ENCODE measurements around the gene UBALD2.
"Not testable (repeated sequence)": the region's sequence is repeated elsewhere in the genome, so short reads cannot be mapped to it uniquely, and the experiment has no call there.

Gene UBALD2

DNA sequence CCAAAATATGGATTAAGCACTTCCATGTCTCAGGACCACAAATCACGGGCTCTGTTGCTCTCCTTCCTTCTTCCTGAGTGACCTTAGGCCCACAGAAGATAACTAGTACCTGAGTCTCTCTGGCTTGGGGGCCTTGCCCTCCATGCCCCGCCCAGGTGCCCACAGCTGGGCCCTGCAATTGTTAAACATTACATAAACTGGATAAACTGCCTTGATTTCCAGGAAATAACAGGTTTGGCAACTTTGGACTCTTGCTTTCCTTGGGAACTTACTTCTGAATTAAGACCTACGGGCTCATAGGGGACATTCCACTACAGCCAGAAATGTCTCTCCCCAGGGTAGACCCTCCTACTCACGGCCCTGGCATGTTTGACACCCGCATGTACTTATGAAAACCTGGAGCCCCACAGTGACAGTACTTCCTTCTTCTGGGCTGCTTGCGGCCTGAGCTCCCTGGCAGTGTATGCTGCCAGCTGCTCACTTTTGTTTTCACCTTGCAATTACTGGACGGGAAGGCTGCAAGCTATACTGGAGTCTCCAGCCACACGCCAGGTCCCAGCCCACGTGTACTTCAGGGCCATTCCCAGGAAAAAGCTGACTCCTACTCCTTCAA lies 2.3 kb upstream of the UBALD2 start:
- peak overlapping the region; percentile 38 for H3K4me3 Mint-ChIP-seq
- H3K4me1 Mint-ChIP-seq: peaks cover 40% of the 10 kb centered on the region
- DNase-seq (ENCODE audit: low spot score in 2 of 2): no peak
- H3K36me3 Mint-ChIP-seq (ENCODE audit: insufficient read depth): peaks cover 22% of the 10 kb centered on the region
- ATAC-seq (replicated peaks; ENCODE audit: extremely low read depth, poor library complexity, severe bottlenecking): no peak
- H3K9me3 Mint-ChIP-seq: no peaks in the 10 kb centered on the region
- no peaks in the 10 kb centered on the region for H3K27me3 Mint-ChIP-seq
- peak overlapping the region; percentile 5 for H3K27ac Mint-ChIP-seq (ENCODE audit: low read depth)

DNA sequence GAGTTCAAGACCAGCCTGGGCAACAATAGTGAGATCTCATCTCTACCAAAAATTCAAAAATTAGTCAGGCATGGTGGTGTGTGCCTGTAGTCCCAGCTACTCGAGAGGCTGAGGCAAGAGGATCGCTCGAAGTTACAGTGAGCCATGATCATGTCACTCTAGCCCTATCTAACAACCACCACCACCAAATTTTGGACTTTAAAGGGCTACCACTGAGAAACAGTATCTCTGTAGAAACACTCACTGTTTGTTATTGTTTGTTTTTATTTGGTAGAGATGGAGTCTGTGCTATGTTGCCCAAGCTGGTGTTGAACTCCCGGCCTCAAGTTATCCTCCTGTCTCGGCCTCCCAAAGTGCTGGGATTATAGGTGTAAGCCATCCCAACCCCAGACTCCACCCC lies 1.3 kb upstream of the UBALD2 start:
- peaks cover 48% of the 10 kb centered on the region for H3K4me1 Mint-ChIP-seq
- H3K36me3 Mint-ChIP-seq (ENCODE audit: insufficient read depth): peaks cover 28% of the 10 kb centered on the region
- H3K9me3 Mint-ChIP-seq: no peaks in the 10 kb centered on the region
- H3K4me3 Mint-ChIP-seq: no peak overlapping the region
- no peak for DNase-seq (ENCODE audit: low spot score in 2 of 2)
- H3K27ac Mint-ChIP-seq (ENCODE audit: low read depth): peak overlapping the region; percentile 91
- ATAC-seq (replicated peaks; ENCODE audit: extremely low read depth, poor library complexity, severe bottlenecking): no peak
- no peaks in the 10 kb centered on the region for H3K27me3 Mint-ChIP-seq

DNA sequence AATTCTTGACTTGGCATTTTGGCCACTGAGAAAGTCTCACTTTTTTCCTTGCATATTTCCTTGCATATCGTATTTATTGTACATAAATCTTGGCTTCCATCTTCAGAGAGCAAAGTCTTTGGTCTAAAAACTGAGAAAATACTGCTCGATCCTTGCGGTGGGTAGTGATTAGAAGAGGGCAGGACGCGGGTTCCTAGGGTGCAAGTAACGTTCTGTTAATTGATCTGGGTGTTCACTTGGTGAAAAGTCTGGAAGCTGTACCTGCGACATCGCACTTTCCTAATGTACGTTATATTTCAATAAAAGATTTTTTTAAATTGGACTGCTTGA lies 758 bp upstream of the UBALD2 start:
- no peak for DNase-seq (ENCODE audit: low spot score in 2 of 2)
- H3K4me3 Mint-ChIP-seq: peak overlapping the region; percentile 90
- no peaks in the 10 kb centered on the region for H3K9me3 Mint-ChIP-seq
- peaks cover 52% of the 10 kb centered on the region for H3K4me1 Mint-ChIP-seq
- ATAC-seq (replicated peaks; ENCODE audit: extremely low read depth, poor library complexity, severe bottlenecking): peak; percentile 0
- peaks cover 33% of the 10 kb centered on the region for H3K36me3 Mint-ChIP-seq (ENCODE audit: insufficient read depth)
- no peaks in the 10 kb centered on the region for H3K27me3 Mint-ChIP-seq
- peak overlapping the region; percentile 91 for H3K27ac Mint-ChIP-seq (ENCODE audit: low read depth)

DNA sequence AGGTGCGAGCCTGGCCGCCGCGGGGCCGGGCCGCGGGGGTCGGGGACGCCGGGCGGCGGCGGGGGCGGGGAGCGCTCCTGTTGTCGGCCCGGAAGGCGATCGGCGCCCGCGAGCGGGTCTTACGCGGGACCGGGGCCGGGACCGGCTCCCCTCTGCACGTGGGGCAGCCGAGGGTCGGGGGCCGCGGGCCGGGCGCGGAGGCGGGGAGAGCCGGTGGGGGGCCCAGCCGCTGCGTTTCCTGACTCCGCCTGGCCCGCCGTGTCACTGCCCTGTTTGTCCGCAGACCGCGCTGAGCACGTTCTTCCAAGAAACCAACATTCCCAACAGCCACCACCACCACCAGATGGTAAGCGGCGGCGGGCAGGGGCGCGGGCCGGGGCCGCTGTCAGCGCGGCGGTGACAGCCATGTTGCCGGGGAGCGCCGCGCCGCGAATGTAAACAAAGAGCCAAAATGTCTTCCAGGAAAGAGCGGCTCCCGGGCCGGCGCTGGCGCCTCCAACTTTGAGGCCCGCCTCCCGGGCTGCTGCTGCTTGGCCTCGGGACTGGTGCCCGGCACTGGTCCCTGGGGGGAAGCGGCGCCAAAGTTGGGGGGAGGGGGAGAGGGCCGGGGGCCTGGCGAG lies 586 bp downstream of the UBALD2 start:
- H3K36me3 Mint-ChIP-seq (ENCODE audit: insufficient read depth): peaks cover 39% of the 10 kb centered on the region
- H3K9me3 Mint-ChIP-seq: no peaks in the 10 kb centered on the region
- no peaks in the 10 kb centered on the region for H3K27me3 Mint-ChIP-seq
- H3K4me3 Mint-ChIP-seq: peak overlapping the region; percentile 90
- ATAC-seq (replicated peaks; ENCODE audit: extremely low read depth, poor library complexity, severe bottlenecking) (no peak), DNase-seq (ENCODE audit: low spot score in 2 of 2) (peak in 1 of 2 donors; percentile 52)
- H3K27ac Mint-ChIP-seq (ENCODE audit: low read depth): peak overlapping the region; percentile 92
- H3K4me1 Mint-ChIP-seq: peaks cover 60% of the 10 kb centered on the region

DNA sequence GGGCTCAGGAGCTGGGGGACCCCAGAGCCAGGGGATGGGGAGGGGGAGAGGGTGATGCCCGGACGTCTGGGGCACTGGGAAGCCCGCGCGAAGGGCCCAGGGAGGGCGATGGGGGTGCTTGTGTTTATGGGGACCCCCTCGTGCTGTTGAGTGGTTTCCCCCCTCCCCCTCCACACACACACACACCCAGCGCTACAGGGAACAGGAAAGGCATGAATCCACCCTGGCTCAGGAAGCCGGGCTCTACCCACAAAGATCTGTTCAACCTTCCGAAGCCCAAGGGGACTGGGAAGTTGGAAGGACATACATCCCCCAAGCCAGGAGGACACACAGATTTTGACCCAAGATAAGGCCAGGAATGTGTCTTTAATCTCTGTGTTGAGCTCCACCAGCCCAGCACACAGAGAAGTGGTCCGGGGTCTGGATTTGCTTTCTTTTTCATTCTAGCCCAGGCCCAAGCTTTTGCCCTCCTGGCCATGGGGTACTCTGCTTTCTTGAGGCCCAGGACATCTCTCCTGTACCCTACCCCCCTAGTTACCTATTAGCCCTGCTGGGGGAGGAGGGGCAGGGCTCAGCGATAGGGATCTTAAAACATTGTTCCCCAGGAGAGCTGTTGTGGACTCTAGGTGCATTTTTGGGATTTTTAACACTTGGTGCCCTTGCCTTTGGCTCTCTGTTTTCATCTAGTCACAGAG lies 1.2 kb downstream of the UBALD2 start:
- ATAC-seq (replicated peaks; ENCODE audit: extremely low read depth, poor library complexity, severe bottlenecking): no peak
- no peaks in the 10 kb centered on the region for H3K9me3 Mint-ChIP-seq
- peak overlapping the region; percentile 90 for H3K4me3 Mint-ChIP-seq
- DNase-seq (ENCODE audit: low spot score in 2 of 2): no peak
- H3K4me1 Mint-ChIP-seq: peaks cover 62% of the 10 kb centered on the region
- H3K27me3 Mint-ChIP-seq: no peaks in the 10 kb centered on the region
- peak overlapping the region; percentile 92 for H3K27ac Mint-ChIP-seq (ENCODE audit: low read depth)
- H3K36me3 Mint-ChIP-seq (ENCODE audit: insufficient read depth): peaks cover 43% of the 10 kb centered on the region

DNA sequence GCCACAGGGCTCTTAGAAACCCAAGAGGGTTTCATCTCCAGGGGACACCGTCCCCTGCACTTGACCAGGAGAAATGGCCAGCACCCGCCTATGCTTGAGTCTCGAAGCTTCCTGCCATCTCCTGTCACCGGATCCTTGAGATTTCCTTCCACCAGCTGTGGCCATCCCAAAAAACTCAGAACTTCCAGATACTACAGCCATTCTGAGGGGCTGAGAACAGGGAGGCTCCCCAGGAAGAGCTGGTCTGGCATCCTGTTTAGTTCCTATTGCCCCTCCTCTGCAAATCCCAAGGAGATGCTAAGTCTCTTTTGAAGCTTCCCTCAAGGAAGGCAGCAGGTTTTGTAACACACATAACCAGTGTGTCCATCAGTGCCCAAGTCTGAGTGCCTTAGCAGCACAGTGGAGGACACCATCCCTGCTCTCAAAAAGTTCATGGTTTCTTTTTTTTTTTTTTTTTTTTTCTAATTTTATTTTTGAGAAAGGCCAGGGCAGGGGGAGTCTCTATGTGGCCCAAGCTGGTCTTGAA lies 2.0 kb downstream of the UBALD2 start:
- H3K4me1 Mint-ChIP-seq: peaks cover 64% of the 10 kb centered on the region
- DNase-seq (ENCODE audit: low spot score in 2 of 2): no peak
- peak overlapping the region; percentile 92 for H3K27ac Mint-ChIP-seq (ENCODE audit: low read depth)
- peak overlapping the region; percentile 90 for H3K4me3 Mint-ChIP-seq
- peaks cover 50% of the 10 kb centered on the region for H3K36me3 Mint-ChIP-seq (ENCODE audit: insufficient read depth)
- no peaks in the 10 kb centered on the region for H3K27me3 Mint-ChIP-seq
- no peak for ATAC-seq (replicated peaks; ENCODE audit: extremely low read depth, poor library complexity, severe bottlenecking)
- H3K9me3 Mint-ChIP-seq: no peaks in the 10 kb centered on the region

DNA sequence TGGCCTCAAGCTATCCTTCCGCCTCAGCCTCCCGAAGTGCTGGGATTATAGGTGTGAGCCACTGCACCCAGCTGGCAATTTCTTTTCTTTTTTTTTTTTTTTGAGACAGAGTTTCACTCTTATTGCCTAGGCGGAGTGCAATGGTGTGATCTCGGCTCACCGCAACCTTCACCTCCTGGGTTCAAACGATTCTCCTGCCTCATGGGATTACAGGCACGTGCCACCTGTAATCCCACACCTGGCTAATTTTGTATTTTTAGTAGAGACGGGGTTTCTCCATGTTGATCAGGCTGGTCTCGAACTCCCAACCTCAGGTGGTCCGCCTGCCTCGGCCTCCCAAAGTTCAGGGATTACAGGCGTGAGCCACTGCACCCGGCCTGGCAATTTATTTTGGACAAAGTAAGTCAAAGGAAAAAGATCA lies 2.4 kb downstream of the UBALD2 start:
- Mint-ChIP-seq H3K27ac (ENCODE audit: low read depth) (peak overlapping the region; percentile 92), H3K4me1 (peaks cover 66% of the 10 kb centered on the region), H3K4me3 (peak overlapping the region; percentile 90), H3K36me3 (ENCODE audit: insufficient read depth) (peaks cover 53% of the 10 kb centered on the region)
- DNase-seq (ENCODE audit: low spot score in 2 of 2); H3K9me3 Mint-ChIP-seq; H3K27me3 Mint-ChIP-seq; ATAC-seq (replicated peaks; ENCODE audit: extremely low read depth, poor library complexity, severe bottlenecking): not testable (repeated sequence)

DNA sequence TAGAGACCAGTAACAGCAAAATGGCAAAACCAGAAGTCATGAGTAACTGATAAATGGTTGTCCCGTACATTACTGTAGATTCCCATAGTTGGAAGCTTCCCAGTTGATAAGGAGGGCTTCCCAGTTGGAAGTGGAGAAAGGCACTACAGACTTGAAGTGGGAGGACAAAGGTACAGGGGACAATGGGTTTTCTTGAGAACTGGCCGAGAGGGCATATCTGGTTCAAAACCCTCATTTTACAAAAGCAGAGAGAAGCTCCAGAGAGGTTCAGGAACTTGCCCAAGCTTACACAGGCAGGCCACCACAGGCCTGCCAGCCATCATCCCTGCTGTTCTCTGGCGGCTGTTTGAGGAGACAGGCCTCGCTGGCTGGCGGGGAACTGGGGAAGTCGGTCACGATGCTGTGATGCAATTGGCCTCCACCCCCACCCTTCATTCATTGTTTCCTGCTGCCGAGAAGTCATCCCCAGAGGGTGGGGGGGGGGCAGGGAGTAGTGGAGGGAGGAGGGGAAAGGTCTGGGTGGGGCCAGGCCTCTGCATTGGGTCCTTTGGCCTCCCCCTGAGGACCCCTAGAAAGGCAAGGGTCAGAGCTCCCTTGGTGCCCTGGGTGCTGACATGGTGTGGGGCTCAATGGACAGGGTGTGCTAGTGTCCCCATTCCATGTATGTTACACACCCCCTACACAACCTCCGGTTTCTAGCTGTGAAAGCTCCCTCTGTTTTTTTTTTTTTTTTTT lies 3.0 kb downstream of the UBALD2 start:
- Mint-ChIP-seq H3K9me3 (no peaks in the 10 kb centered on the region), H3K4me1 (peaks cover 65% of the 10 kb centered on the region), H3K36me3 (ENCODE audit: insufficient read depth) (peaks cover 53% of the 10 kb centered on the region), H3K27me3 (no peaks in the 10 kb centered on the region), H3K27ac (ENCODE audit: low read depth) (peak overlapping the region; percentile 92), H3K4me3 (peak overlapping the region; percentile 90)
- ATAC-seq (replicated peaks; ENCODE audit: extremely low read depth, poor library complexity, severe bottlenecking) (peak; percentile 3), DNase-seq (ENCODE audit: low spot score in 2 of 2) (peak in 1 of 2 donors; percentile 50)

DNA sequence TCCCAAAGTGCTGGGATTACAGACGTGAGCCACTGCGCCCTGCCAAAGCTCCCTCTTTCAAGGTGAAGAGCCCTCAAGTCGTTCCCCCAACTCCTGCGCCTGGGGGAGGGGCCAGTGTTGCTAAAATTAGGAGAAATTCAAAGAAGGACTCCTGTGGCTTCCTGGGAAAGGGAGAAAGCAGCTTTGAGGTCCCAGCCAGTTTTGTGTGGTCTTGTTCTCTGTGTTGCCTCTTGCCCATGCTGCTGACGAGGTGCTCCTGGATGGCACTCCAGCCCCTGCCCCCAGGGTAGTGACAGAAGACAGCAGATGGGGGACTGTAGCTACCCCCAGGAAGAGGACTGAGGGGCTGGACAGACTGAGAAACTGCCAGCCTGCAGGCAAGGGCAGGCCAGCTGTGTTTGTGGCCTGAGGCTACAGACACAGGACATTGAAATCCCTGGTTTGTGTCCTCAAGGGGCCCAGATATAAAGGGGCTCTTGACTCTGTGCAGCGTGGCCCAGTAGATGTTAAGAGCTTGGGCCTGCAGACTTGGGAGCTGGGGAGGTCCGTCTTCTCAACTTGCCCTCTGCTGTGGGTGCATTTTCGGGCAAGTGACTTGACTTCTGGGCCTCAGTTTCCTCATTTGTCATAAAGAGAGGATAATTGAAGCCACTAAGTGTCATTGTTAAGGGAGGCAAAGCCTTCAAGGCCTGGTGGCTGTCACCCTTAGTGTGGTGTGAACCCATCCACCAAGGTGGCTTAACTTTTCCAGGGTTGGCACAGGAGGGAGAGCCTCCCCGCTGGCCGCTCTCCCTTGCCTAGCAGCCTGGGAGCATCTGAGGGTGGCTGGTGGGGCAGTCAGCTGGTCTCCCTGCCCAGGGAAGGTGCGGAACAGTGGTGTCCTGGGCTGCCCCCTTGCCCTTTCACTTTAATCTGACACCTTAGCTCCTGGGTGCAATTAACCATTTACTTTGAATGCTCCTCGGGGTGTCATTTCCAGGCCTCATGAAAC lies 4.1 kb downstream of the UBALD2 start:
- peak overlapping the region; percentile 92 for H3K27ac Mint-ChIP-seq (ENCODE audit: low read depth)
- peak overlapping the region; percentile 90 for H3K4me3 Mint-ChIP-seq
- peaks cover 55% of the 10 kb centered on the region for H3K4me1 Mint-ChIP-seq
- H3K36me3 Mint-ChIP-seq (ENCODE audit: insufficient read depth): peaks cover 53% of the 10 kb centered on the region
- no peaks in the 10 kb centered on the region for H3K9me3 Mint-ChIP-seq
- DNase-seq (ENCODE audit: low spot score in 2 of 2) (no peak), ATAC-seq (replicated peaks; ENCODE audit: extremely low read depth, poor library complexity, severe bottlenecking) (no peak)
- no peaks in the 10 kb centered on the region for H3K27me3 Mint-ChIP-seq

DNA sequence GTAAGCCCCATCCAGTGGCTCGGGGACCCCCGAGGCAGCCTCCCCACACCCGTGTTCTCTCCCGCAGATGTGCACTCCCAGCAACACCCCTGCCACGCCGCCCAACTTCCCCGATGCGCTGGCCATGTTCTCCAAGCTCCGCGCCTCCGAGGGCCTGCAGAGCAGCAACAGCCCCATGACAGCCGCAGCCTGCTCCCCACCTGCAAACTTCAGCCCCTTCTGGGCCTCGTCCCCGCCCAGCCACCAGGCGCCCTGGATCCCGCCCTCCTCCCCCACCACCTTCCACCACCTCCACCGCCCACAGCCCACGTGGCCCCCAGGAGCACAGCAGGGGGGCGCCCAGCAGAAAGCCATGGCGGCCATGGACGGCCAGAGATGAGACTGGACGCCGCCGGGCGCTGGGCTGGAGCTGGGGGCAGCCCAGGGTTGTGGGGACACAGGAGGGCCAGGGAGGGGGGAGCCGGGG lies 5.0 kb downstream of the UBALD2 start:
- Mint-ChIP-seq H3K4me3 (peak overlapping the region; percentile 90), H3K9me3 (no peaks in the 10 kb centered on the region), H3K36me3 (ENCODE audit: insufficient read depth) (peaks cover 50% of the 10 kb centered on the region), H3K27ac (ENCODE audit: low read depth) (peak overlapping the region; percentile 92), H3K27me3 (no peaks in the 10 kb centered on the region), H3K4me1 (peaks cover 55% of the 10 kb centered on the region)
- no peak for ATAC-seq (replicated peaks; ENCODE audit: extremely low read depth, poor library complexity, severe bottlenecking)
- no peak for DNase-seq (ENCODE audit: low spot score in 2 of 2)

DNA sequence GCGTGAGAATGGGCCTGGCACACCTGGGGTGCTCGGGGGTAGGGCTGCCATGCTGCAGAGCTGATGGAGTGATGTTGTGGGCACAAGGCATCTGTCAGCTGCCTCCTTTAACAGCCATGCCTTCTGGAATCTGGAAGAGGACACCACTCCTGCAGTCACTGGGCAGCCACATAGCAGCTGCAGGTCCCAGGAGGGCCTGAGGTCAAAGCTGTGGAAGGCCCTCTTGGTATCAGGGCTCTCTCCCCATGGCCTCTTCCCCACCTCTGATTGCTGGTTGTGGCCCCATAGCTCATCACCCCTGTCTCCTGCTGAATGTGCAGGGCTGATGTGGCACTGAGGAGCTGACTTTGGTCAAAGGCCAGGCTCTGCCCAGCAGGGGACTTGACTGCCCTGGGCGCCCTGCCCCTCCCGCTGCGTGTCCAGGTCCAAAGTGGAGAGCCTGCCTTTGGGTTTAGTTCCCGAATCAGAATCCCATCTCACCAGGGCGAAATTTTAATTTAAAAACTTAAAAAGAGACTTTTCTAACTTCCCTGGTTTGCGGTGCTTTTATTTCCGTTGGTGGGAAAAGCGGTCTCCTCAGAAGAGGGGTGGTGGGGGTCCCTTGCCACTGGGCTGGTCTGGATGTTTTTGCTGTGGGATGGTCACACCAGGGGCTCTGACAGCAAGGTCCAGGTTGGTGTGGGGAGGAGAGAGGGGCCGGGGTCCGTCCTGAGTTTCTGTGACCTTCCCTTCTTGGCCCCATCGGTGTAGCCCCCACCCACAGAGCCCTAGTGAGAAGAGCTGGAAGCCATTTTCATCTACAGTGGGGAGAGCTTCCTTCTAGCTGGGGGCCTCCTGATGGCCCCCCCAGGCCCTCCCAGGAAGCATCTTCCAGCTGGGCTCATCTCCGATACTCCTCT lies 5.9 kb downstream of the UBALD2 start:
- peaks cover 46% of the 10 kb centered on the region for H3K36me3 Mint-ChIP-seq (ENCODE audit: insufficient read depth)
- no peaks in the 10 kb centered on the region for H3K27me3 Mint-ChIP-seq
- ATAC-seq (replicated peaks; ENCODE audit: extremely low read depth, poor library complexity, severe bottlenecking): no peak
- H3K27ac Mint-ChIP-seq (ENCODE audit: low read depth): peak overlapping the region; percentile 91
- DNase-seq (ENCODE audit: low spot score in 2 of 2): no peak
- peak overlapping the region; percentile 71 for H3K4me3 Mint-ChIP-seq
- H3K4me1 Mint-ChIP-seq: peaks cover 55% of the 10 kb centered on the region
- H3K9me3 Mint-ChIP-seq: no peaks in the 10 kb centered on the region

Data from central memory CD8-positive, alpha-beta T cell (primary cell).